Middle frontal gyrus (tissue), 1 donor: ENCODE data around the gene HS3ST4.

ENCODE experiments used
- DNase-seq: peaks from one replicate; pipeline ENCODE4 v3.0.0-alpha.2; 2015; ENCODE audit warnings: low spot score; ENCODE audit errors: extremely low spot score

The HS3ST4 gene

GRCh38 chr16:26175944-26176343 lies 484.2 kb downstream of the HS3ST4 start:
- DNase-seq, result no peak

GRCh38 chr16:26177438-26177837 lies 485.7 kb downstream of the HS3ST4 start:
- no peak for DNase-seq

GRCh38 chr16:26178298-26178697 lies 486.5 kb downstream of the HS3ST4 start:
- DNase-seq, result no peak

GRCh38 chr16:26186091-26186615 lies 494.4 kb downstream of the HS3ST4 start:
- DNase-seq, result no peak
